ENCODE data around the gene GTF3C4.

DNA sequence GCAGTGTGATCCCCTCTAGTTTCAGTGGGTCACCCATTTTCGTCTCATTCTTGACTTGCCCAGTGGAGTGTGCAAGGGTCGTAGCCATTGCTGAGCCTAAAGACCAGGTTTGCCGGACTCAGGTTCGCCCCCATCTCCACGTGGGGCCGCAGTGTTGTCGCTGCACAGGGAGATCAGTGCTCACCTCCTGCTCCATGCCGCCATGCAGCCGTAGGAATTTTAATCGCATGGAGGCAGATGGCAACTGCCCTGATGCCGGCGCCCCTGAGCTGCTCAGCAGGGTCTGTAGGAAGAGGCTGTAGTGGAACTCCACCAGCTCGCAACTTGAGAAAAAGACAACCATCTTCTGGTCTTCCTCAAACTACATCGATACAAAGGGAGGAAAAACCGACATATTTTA lies 24.6 kb upstream of the GTF3C4 start:
- TF ChIP-seq, protein P1, sequence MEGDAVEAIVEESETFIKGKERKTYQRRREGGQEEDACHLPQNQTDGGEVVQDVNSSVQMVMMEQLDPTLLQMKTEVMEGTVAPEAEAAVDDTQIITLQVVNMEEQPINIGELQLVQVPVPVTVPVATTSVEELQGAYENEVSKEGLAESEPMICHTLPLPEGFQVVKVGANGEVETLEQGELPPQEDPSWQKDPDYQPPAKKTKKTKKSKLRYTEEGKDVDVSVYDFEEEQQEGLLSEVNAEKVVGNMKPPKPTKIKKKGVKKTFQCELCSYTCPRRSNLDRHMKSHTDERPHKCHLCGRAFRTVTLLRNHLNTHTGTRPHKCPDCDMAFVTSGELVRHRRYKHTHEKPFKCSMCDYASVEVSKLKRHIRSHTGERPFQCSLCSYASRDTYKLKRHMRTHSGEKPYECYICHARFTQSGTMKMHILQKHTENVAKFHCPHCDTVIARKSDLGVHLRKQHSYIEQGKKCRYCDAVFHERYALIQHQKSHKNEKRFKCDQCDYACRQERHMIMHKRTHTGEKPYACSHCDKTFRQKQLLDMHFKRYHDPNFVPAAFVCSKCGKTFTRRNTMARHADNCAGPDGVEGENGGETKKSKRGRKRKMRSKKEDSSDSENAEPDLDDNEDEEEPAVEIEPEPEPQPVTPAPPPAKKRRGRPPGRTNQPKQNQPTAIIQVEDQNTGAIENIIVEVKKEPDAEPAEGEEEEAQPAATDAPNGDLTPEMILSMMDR (IDR thresholded peaks at IDR 0.05), result no peak
- TF ChIP-seq POLR2A (IDR thresholded peaks at IDR 0.05), result no peak

Measured in adrenal gland (tissue), 5 donors.